GM18498 (cell line): ENCODE results near the gene PPCS.
A peak's percentile ranks its signal among the peaks of the same experiment; 100 is the strongest.

Experiments used
- ATAC-seq: cut with Tn5 transposase; IDR thresholded peaks from one replicate; pipeline ENCODE4 v1.9.1; 2021; ENCODE audit warnings: mild to moderate bottlenecking, moderate library complexity; ENCODE audit not compliant: unreplicated experiment

Gene PPCS

GRCh38 chr1:42456010-42456753 is at the start of gene PPCS, which contains the start of gene ZMYND12:
Gene PPCS, plus strand, starts transcription at chr1:42456543. Its CDS starts 23 bp downstream, at chr1:42456566.
Gene ZMYND12, minus strand, starts transcription at chr1:42456022. Its CDS starts 25 bp downstream, at chr1:42455997.
- ATAC-seq, result peak; percentile 91

DNA sequence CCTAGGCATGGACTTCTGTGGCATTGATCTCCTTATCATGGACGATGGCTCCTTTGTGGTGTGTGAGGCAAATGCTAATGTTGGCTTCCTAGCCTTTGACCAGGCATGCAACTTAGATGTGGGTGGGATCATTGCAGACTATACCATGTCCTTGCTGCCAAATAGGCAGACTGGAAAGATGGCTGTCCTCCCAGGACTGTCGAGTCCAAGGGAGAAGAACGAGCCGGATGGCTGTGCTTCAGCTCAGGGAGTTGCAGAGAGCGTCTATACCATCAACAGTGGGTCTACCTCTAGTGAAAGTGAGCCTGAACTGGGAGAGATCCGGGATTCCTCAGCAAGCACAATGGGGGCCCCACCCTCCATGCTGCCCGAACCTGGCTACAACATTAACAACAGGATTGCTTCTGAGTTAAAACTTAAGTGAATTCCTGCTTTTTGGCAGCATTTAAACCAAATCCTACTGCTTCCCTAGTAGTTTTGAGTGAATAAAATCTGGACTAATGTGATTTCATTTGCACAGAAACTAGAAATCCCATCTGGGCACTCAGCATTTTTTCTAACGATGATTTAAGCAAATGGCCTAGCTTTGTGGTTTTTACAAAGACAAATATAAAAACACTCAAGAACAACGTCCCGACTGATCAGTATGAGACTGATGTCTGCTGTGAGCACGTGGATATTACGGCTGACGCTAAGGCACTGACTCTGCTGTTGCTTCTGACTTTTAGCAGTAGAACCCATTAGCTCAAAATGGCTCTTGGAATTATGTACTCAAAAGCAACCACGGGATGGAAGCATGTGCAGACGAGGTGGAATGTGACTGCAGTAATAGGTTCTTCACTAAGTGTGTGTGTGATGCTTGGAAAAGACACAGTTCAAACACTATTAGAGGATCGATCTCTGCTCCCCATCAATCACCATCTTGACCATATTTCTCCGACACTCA is 41.5 kb upstream of the PPCS start:
- ATAC-seq, result no peak

DNA sequence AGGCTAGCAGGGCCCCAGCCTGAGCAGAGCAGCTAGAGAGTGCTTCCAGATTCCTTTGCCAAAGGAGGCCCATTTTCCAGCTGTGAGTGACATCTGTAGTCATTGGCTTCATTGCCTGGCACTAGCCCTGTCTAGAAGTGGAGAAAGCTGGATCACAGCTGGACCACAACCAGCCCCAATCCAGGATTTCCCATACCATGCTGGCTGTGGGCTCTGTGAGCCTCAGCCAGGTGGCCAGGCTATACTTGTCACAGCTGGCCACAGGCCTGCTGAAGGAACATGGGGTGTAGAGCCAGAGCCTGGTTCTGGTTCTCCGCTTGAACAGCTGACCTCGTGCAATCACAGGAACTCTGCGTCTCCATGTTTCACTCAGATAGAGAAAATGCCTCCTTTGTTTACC is 39.2 kb upstream of the PPCS start:
- ATAC-seq, result no peak

DNA sequence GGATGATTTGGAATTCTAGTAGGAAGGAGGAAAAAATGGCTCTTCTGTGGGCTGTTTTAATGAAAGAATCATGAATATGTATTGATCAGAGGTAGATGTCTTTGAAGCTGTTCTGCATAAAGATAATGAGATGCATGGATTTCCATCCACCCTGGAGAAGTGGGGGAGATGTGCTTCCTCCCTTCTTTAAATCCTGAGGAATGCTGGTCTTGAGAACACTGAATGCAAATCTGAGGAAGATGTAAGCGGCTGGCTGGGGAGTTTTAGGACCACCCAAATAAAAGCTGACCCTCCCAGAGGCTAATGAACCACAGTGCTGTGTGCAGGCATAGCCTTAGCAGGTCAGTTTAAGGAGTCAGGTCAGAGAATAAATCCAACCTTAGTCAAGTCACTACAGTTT is 37.8 kb upstream of the PPCS start:
- ATAC-seq, result no peak

DNA sequence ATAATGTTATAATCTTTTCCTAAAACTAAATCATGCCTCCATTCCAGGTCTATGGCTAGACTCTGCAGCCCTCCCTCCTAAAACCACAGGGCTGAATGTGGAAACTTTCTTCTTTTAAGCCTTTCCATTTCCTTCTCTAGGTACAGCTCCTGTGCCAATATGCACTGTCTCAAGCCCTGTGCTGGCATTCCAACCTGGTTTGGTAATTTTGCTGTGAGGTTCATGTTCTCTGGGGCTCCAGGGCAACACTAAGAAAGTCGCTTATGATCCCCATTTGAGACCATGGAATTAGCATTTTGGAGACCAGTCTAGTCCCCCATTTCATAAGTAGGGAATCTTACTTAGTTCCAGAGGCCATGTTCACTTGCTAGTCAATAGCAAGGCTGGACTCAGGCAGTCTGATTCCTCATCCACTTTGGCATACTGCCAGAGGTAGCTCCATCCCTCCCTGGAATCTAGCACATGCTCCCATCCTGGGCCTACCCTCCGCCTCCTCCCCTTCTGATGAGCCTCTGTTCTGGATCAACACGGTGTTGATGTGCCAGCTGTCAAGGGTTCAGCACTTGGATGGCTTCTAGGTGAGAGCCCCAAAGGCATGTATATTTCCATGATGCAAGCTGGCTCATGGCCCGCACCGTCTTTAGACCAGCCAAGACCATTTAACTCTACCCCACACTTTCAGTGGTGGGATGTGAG is 37.1 kb upstream of the PPCS start:
- ATAC-seq, result no peak

- ATAC-seq, result no peak
Observed at GRCh38 chr1:42420121-42420520, 36.2 kb upstream of the PPCS start.

DNA sequence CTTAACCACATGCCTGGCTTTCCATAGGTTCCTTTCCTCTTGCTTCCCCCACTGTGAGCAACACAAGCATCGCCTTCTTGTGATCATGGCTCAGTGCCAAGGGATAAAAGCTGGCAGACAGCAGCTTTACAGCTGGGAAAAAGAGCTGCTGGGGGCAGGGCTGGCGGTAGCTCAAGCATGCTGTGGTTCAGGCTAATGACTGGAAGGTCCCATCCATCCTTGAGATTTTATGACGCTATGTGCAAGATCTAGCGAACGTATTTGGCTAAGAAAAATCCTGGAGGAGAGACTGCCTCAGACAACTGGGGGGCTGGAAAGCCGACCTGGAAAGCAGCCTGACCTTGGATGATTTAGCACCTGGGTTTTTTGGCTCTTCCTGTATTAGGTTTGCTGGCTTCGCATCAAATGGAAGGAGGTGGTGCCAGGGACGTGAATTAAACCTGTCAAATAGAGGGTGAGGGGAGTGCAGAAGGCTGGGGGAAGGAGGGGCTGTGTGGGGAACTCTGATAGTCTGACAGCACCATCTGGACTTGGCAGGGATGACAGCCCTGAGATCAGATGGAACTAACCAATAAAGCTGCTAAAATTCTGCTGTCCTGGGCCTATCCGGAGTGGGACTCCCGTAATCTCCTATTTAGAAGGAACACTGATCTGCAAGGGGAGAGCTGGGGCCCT is 35.3 kb upstream of the PPCS start:
- no peak for ATAC-seq

DNA sequence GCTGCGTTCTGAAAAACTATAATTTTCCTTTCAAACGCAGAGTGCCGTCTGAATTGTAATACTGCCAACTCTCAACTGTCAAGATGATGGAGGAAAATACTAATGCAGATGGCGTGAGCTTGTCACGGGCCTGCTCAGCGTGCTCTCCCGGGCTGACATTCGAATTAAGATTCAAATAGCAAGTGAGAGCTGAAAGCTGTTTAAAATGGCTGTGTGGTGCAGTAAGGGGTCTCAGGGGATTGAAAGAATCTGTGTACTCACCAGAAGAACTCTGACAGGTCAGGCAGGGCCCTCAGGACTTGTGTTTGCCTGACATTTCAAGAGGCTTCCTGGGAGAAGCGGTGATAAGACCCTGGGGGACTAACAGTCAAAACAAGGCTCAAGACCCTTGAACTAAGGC is 33.6 kb upstream of the PPCS start:
- no peak for ATAC-seq

DNA sequence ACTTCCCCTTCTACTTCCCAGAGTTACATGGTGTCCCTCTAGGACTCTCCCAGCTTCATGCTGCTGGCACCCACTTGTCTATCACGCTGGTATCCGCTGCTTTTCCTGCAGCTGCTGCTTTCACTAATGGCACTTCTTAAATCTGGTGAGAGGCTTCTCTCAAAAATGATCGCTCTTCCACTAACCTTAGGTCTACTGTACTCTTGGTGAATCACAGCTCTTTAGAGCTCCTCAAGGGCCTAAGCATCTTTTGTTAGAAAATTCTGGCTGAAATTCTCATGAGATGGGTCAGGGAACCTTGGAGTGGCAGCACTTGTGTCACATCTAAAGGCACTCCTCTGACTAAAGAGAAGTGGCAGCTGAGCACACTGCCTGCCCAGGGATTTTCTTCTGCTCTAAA is 32.7 kb upstream of the PPCS start:
- no peak for ATAC-seq

- no peak for ATAC-seq
Observed at GRCh38 chr1:42424201-42424600, 32.1 kb upstream of the PPCS start.

DNA sequence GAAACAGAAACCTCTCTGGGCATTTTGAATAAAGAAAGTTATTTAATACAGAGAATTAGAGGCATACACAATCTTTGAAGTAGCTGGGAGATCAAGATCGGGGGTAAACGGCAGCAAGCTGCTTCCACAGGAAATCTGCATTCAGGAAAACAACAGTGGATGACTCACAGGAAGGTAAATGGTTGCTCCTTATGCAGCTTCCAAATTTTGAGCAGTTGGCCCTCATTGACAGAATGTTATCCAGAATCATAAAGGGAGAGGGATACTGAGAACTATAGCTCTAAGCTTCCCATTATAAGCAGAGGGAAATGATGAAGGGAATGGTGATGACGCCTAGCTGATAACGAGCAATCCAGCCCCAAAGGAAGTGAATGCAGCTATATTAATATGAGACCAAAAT is 29.1 kb upstream of the PPCS start:
- no peak for ATAC-seq

DNA sequence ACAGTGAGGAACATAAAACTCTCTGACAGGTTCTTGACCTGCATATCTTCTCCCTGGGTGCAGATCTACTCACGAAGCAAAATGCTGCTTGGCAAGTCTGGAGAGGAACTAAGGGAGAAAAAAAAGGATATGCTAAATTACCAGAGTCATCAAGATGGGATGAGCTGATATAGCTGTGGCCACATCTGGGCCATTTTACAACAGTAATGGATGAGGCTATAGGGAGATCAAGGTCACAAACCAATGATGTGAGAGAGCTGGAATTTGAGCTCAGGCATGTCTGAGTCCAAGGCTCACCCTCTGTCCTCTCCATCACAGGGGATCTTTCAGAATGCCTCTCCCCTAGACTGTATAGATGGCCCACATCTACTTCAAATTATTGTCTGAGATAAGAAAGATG is 26.7 kb upstream of the PPCS start:
- no peak for ATAC-seq

- ATAC-seq, result no peak
Observed at GRCh38 chr1:42430286-42431135, 25.8 kb upstream of the PPCS start.

DNA sequence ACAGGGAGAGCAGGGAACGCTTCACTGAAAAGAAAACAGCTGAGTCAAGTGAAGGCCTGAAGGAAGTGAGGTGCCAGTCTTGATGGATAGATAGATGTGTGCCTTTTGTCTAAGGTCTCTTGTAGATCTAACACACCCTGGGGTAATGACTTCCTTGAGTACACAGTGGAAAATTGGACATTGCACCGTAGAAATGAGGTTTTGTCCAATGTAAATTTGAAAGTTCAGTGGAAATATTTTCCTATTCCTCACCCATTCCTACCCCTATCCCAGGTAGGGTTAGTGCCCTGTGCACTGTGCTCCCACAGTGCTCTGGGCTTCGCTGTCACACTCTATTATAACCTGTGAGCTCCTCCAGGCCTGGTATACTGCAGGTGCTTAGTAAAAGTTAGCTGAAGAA is 24.8 kb upstream of the PPCS start:
- ATAC-seq, result no peak

GRCh38 chr1:42432714-42433113 is 23.6 kb upstream of the PPCS start:
- ATAC-seq, result no peak

DNA sequence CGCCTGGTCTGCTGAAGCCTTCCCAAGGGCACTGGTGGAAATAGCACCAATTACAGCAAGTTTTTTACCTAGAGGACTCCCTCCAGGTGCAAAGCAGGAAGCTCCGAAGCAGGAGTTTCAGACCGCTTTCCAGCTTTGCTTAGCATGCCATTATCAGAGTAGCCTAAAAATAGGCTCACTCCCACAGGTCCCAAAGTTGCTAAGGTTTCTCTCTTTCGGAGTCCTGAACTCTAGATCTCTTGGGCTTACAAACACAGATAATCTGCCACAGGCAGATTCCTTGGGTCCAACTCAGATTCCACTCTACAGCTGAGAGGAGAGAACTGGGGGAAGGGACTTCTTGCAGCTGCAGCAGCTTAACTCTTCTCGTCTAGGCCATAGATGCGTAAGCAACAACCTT is 23.0 kb upstream of the PPCS start:
- ATAC-seq, result no peak

DNA sequence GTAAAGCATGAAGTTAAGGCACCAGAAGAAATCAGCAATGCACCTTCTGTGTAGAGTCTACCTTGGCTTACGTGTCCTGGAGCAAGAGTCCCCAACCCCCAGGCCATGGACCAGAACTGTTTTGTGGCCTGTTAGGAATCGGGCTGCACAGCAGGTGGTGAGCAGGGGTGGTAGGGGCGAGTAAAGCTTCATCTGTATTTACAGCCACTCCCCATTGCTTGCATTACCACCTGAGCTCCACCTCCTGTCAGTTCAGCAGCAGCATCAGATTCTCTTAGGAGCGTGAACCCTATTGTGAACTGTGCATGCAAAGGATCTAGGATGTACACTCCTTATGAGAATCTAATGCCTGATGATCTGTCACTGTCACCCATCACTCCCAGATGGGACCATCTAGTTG is 22.0 kb upstream of the PPCS start:
- no peak for ATAC-seq

DNA sequence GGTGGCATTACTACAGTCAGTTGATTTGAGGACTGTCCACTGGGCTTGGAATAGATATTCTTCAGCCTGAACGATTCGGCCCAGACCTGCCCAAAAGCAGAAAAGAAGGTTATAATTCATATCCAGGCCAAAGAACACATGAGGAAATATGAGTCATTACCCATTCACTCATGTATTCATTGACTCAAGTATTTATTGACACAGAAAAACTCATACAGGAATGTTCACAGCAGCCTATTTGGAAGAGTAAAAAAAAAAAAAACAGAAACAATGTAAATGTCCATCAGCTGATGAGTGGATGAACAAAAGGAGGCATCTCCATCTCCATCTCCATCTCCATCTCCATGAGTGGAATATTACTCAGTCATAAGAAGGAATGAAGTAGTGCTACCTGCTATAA is 16.4 kb upstream of the PPCS start:
- ATAC-seq, result no peak

- ATAC-seq, result no peak
Observed at GRCh38 chr1:42442662-42443061, 13.7 kb upstream of the PPCS start.

DNA sequence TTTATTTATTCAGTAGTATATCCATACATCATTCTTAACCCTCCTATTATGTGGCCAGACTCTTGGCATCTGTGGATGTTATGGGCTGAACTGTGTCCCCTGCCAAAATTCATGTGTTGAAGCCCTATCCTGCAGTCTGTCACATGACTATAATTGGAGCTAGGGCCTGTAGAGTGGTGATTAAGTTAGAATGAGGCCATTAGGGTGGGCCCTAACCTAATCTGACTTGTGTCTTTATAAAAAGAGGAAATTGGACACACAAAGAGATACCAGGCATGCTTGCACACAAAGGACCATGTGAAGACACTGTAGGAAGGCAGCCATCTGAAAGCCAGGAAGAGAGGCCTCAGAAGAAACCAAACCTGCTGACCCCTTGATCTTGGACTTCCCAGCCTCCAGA is 7.1 kb upstream of the PPCS start:
- no peak for ATAC-seq
